SU-DHL-6 (cell line): Measurements from ENCODE around the gene PCLO.

Experiments used
- H2AFZ ChIP-seq: fragments of 200-600 bp; sonication (generic); 2 replicates; pipeline ENCODE4 v1.6.1; 2014; ENCODE audit warnings: low read depth, mild to moderate bottlenecking, moderate library complexity, mixed read lengths, antibody characterized with exemption, low read length; ENCODE audit not compliant: severe bottlenecking
- H3F3A ChIP-seq: fragments of 200-600 bp; shearing (Covaris generic); 2 replicates; pipeline ENCODE4 v1.6.0; 2016; ENCODE audit warnings: antibody characterized with exemption, mild to moderate bottlenecking; ENCODE audit not compliant: insufficient read depth
- H3K27ac ChIP-seq: fragments of 200-600 bp; sonication (generic); 2 replicates; pipeline ENCODE4 v1.5.1; 2016; ENCODE audit warnings: low read depth, mild to moderate bottlenecking, low read length, moderate library complexity, mixed read lengths
- H3K27me3 ChIP-seq: fragments of 200-600 bp; sonication (generic), shearing (Covaris generic); 2 replicates; pipeline ENCODE4 v1.6.0; 2014; ENCODE audit warnings: mild to moderate bottlenecking, low read length
- H3K36me3 ChIP-seq: fragments of 200-600 bp; sonication (generic); 2 replicates; pipeline ENCODE4 v1.6.1; 2014; ENCODE audit warnings: mild to moderate bottlenecking, low read length, mixed read lengths
- H3K4me2 ChIP-seq: fragments of 300-600, 200-600 bp; shearing (Covaris generic), sonication (generic); 2 replicates; pipeline ENCODE4 v1.6.0; 2014; ENCODE audit warnings: low read length, low read depth, mild to moderate bottlenecking; ENCODE audit not compliant: poor library complexity, severe bottlenecking
- H3K4me3 ChIP-seq: fragments of 200-600 bp; sonication (generic); 2 replicates; pipeline ENCODE4 v1.5.1; 2014; ENCODE audit warnings: antibody characterized with exemption, low read length, mild to moderate bottlenecking, mixed read lengths; ENCODE audit not compliant: insufficient read depth, poor library complexity, severe bottlenecking
- H3K79me2 ChIP-seq: fragments of 200-600 bp; sonication (generic); 2 replicates; pipeline ENCODE4 v1.6.1; 2014; ENCODE audit warnings: mild to moderate bottlenecking, low read length, moderate library complexity; ENCODE audit not compliant: insufficient read depth
- H3K9ac ChIP-seq: fragments of 200-600 bp; sonication (generic); 2 replicates; pipeline ENCODE4 v1.7.0; 2014; ENCODE audit warnings: mild to moderate bottlenecking, low read length
- H3K9me2 ChIP-seq: fragments of 200-600 bp; sonication (generic); replicated peaks from 2 replicates; pipeline ENCODE4 v1.6.1; 2014; ENCODE audit warnings: low read length; ENCODE audit not compliant: insufficient read depth
- H3K9me3 ChIP-seq: fragments of 200-600 bp; sonication (generic); 2 replicates; pipeline ENCODE4 v1.6.1; 2014; ENCODE audit warnings: low read length, mixed read lengths; ENCODE audit not compliant: insufficient read depth
- H4K20me1 ChIP-seq: fragments of 200-600 bp; sonication (generic); 2 replicates; pipeline ENCODE4 v1.6.1; 2014; ENCODE audit warnings: low read depth, mild to moderate bottlenecking, antibody characterized with exemption, low read length, moderate library complexity, mixed read lengths
- CTCF ChIP-seq: fragments of 200-600 bp; sonication (generic); IDR thresholded peaks from one replicate; pipeline ENCODE4 v1.5.1; 2017; ENCODE audit warnings: antibody characterized with exemption, mild to moderate bottlenecking, low read length, moderate library complexity; ENCODE audit not compliant: insufficient read depth, poor library complexity, severe bottlenecking
- EZH2phosphoT487 ChIP-seq: fragments of 200-600 bp; sonication (generic), shearing (Covaris generic); conservative IDR thresholded peaks from 2 replicates; pipeline ENCODE4 v1.6.1; 2018; ENCODE audit warnings: mild to moderate bottlenecking, antibody characterized with exemption, low read length, moderate library complexity, mixed read lengths

PCLO gene

GRCh38 chr7:83058667-83059066 is 104.0 kb downstream of the PCLO start:
- Histone ChIP-seq H3K9ac (no peak overlapping the region), H3K27me3 (no peaks in the 10 kb centered on the region), H3K27ac (no peak overlapping the region), H2AFZ (no peak overlapping the region), H4K20me1 (no peaks in the 10 kb centered on the region), H3K9me2 (no peaks in the 10 kb centered on the region), H3K9me3 (no peaks in the 10 kb centered on the region), H3K4me3 (no peak overlapping the region), H3K4me2 (no peak overlapping the region), H3K79me2 (no peaks in the 10 kb centered on the region), H3K36me3 (no peaks in the 10 kb centered on the region), H3F3A (no peaks in the 10 kb centered on the region)
- TF ChIP-seq CTCF (no peak), EZH2phosphoT487 (no peak)

- Histone ChIP-seq H3K79me2 (no peaks in the 10 kb centered on the region), H2AFZ (no peak overlapping the region), H3K4me2 (no peak overlapping the region), H3K9me2 (no peaks in the 10 kb centered on the region), H3K27ac (no peak overlapping the region), H4K20me1 (no peaks in the 10 kb centered on the region), H3F3A (no peaks in the 10 kb centered on the region), H3K27me3 (no peaks in the 10 kb centered on the region), H3K4me3 (no peak overlapping the region), H3K36me3 (no peaks in the 10 kb centered on the region), H3K9ac (no peak overlapping the region), H3K9me3 (no peaks in the 10 kb centered on the region)
- TF ChIP-seq CTCF (no peak), EZH2phosphoT487 (no peak)
Observed at GRCh38 chr7:83055197-83055596, 107.5 kb downstream of the PCLO start.

GRCh38 chr7:83054472-83054871 is 108.2 kb downstream of the PCLO start:
- H3K27ac ChIP-seq = no peak overlapping the region
- no peak overlapping the region for H3K4me2 ChIP-seq
- TF ChIP-seq CTCF (no peak), EZH2phosphoT487 (no peak)
- no peaks in the 10 kb centered on the region for H3K79me2 ChIP-seq
- H3K9ac ChIP-seq = no peak overlapping the region
- H3K27me3 ChIP-seq = no peaks in the 10 kb centered on the region
- no peaks in the 10 kb centered on the region for H3K9me2 ChIP-seq
- no peaks in the 10 kb centered on the region for H4K20me1 ChIP-seq
- no peaks in the 10 kb centered on the region for H3K36me3 ChIP-seq
- no peaks in the 10 kb centered on the region for H3K9me3 ChIP-seq
- no peak overlapping the region for H2AFZ ChIP-seq
- no peak overlapping the region for H3K4me3 ChIP-seq
- no peaks in the 10 kb centered on the region for H3F3A ChIP-seq

- no peaks in the 10 kb centered on the region for H3F3A ChIP-seq
- no peaks in the 10 kb centered on the region for H4K20me1 ChIP-seq
- no peak overlapping the region for H3K27ac ChIP-seq
- H3K4me3 ChIP-seq = no peak overlapping the region
- no peaks in the 10 kb centered on the region for H3K79me2 ChIP-seq
- no peak overlapping the region for H2AFZ ChIP-seq
- no peaks in the 10 kb centered on the region for H3K9me2 ChIP-seq
- H3K27me3 ChIP-seq = no peaks in the 10 kb centered on the region
- H3K9ac ChIP-seq = no peak overlapping the region
- H3K9me3 ChIP-seq = no peaks in the 10 kb centered on the region
- no peak overlapping the region for H3K4me2 ChIP-seq
- H3K36me3 ChIP-seq = no peaks in the 10 kb centered on the region
- no peak for TF ChIP-seq CTCF
- no peak for TF ChIP-seq EZH2phosphoT487
Observed at GRCh38 chr7:83053965-83054364, 108.7 kb downstream of the PCLO start.
